GM19395 (cell line): ENCODE results near the gene CNOT6.
"Not testable (repeated sequence)": the region's sequence is repeated elsewhere in the genome, so short reads cannot be mapped to it uniquely, and the experiment has no call there.

Experiments used
- ATAC-seq: cut with Tn5 transposase; IDR thresholded peaks from one replicate; pipeline ENCODE4 v1.9.1; 2021; ENCODE audit warnings: mild to moderate bottlenecking, moderate library complexity; ENCODE audit not compliant: unreplicated experiment

CNOT6 gene

GRCh38 chr5:180515974-180516373 lies 21.8 kb downstream of the CNOT6 start:
- not testable (repeated sequence) for ATAC-seq

- no peak for ATAC-seq
Measured at GRCh38 chr5:180516440-180516839, 22.3 kb downstream of the CNOT6 start.

GRCh38 chr5:180519098-180519497 lies 24.9 kb downstream of the CNOT6 start:
- ATAC-seq, result no peak

- no peak for ATAC-seq
Measured at GRCh38 chr5:180521101-180521500, 26.9 kb downstream of the CNOT6 start.

GRCh38 chr5:180521591-180521990 lies 27.4 kb downstream of the CNOT6 start:
- no peak for ATAC-seq

GRCh38 chr5:180522330-180522729 lies 28.2 kb downstream of the CNOT6 start:
- ATAC-seq, result no peak

GRCh38 chr5:180523629-180524466 lies 29.7 kb downstream of the CNOT6 start:
- ATAC-seq, result no peak

- ATAC-seq, result no peak
Measured at GRCh38 chr5:180525399-180525798, 31.2 kb downstream of the CNOT6 start.

GRCh38 chr5:180526269-180526668 lies 32.1 kb downstream of the CNOT6 start:
- no peak for ATAC-seq

GRCh38 chr5:180527659-180528058 lies 33.5 kb downstream of the CNOT6 start:
- no peak for ATAC-seq

- ATAC-seq, result not testable (repeated sequence)
Measured at GRCh38 chr5:180531036-180531585, 36.9 kb downstream of the CNOT6 start.

- no peak for ATAC-seq
Measured at GRCh38 chr5:180532268-180532667, 38.1 kb downstream of the CNOT6 start.

- ATAC-seq, result no peak
Measured at GRCh38 chr5:180533845-180534244, 39.7 kb downstream of the CNOT6 start.

GRCh38 chr5:180535573-180535972 lies 41.4 kb downstream of the CNOT6 start:
- ATAC-seq, result no peak

GRCh38 chr5:180540050-180540694 lies 46.0 kb downstream of the CNOT6 start:
- ATAC-seq, result peak; percentile 94

- ATAC-seq, result no peak
Measured at GRCh38 chr5:180541710-180542109, 47.5 kb downstream of the CNOT6 start.

- ATAC-seq, result no peak
Measured at GRCh38 chr5:180545248-180545647, 51.1 kb downstream of the CNOT6 start.

GRCh38 chr5:180548563-180548962 lies 54.4 kb downstream of the CNOT6 start:
- no peak for ATAC-seq

- ATAC-seq, result no peak
Measured at GRCh38 chr5:180553530-180553929, 59.4 kb downstream of the CNOT6 start.

GRCh38 chr5:180555168-180555921 lies 61.2 kb downstream of the CNOT6 start:
- ATAC-seq, result no peak

- no peak for ATAC-seq
Measured at GRCh38 chr5:180557217-180557809, 63.1 kb downstream of the CNOT6 start.
